ENCODE measurements around the gene AQP4.

AQP4 gene

DNA sequence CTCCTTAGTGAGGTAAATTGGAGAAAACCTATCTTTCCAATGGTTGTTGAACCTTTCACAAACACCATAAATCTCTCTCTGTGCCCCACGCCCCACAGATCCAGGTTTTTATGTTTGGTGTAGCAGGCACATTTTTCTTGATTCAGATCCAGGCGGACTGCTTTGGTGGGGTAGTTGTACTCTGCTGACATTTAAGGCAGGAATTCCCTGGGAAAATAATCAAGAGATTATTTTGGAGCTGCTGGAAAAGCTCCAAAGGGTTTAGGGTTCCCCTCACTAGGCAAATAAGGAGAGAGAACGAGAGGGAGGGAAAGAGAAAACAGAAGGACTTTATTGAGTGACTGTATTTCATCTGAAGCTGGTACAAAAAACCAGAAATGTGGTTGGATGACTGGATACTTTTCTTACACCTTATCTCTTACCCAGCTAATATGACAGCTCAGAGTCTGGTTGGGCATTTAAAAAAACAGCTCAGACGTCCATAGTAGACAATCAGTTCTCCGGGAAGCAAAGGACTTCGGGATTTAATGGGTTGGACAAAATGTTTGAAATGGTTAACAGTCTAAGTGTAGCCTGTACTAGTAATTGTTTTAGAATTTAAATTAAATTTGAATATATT is 3.6 kb upstream of the AQP4 start:
- H3K9me3 ChIP-seq (ENCODE audit: control insufficient read depth, low read length) = no peaks in the 10 kb centered on the region
- H3K27me3 ChIP-seq (ENCODE audit: control insufficient read depth, insufficient read depth, low read length) = peaks cover 6% of the 10 kb centered on the region
- no peaks in the 10 kb centered on the region for H3K36me3 ChIP-seq (ENCODE audit: control insufficient read depth, insufficient read depth, low read length)
- H3K9ac ChIP-seq (ENCODE audit: low read length) = no peak overlapping the region
- no peak overlapping the region for H3K4me3 ChIP-seq (ENCODE audit: low read length)
- no peaks in the 10 kb centered on the region for H3K4me1 ChIP-seq (ENCODE audit: control insufficient read depth, insufficient read depth, low read length)

GRCh38 chr18:26867471-26867870 is 2.0 kb upstream of the AQP4 start:
- H3K36me3 ChIP-seq (ENCODE audit: control insufficient read depth, insufficient read depth, low read length) = no peaks in the 10 kb centered on the region
- no peak overlapping the region for H3K9ac ChIP-seq (ENCODE audit: low read length)
- no peaks in the 10 kb centered on the region for H3K4me1 ChIP-seq (ENCODE audit: control insufficient read depth, insufficient read depth, low read length)

DNA sequence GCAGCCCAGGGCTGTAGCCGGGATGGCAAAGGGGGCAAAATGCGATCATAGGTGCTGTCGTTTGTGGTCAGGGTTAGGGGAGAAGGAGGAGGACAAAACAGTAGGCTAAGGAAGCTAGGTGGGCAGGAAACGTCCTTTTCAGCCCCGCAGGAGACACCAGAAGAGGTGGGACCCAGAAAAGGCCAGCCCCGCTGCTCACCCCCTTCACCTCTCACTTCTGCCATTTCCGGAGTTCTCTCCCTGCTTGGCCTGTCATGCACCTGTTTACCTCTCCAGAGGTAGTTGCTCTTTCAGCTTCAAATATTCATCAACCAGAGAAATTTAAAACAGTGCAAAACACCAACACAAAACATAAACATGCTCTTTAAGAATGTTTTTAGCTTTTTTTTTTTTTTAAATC is 849 bp downstream of the AQP4 start:
- H3K4me3 ChIP-seq (ENCODE audit: low read length) = no peak overlapping the region
- H3K27me3 ChIP-seq (ENCODE audit: control insufficient read depth, insufficient read depth, low read length) = peaks cover 20% of the 10 kb centered on the region
- no peaks in the 10 kb centered on the region for H3K36me3 ChIP-seq (ENCODE audit: control insufficient read depth, insufficient read depth, low read length)
- no peaks in the 10 kb centered on the region for H3K4me1 ChIP-seq (ENCODE audit: control insufficient read depth, insufficient read depth, low read length)
- no peaks in the 10 kb centered on the region for H3K9me3 ChIP-seq (ENCODE audit: control insufficient read depth, low read length)
- H3K9ac ChIP-seq (ENCODE audit: low read length) = no peak overlapping the region

More at GRCh38 chr18:26867471-26867870, 2.0 kb upstream of the AQP4 start:
- Histone ChIP-seq H3K4me3 (ENCODE audit: low read length) (no peak overlapping the region), H3K27me3 (ENCODE audit: control insufficient read depth, insufficient read depth, low read length) (peaks cover 15% of the 10 kb centered on the region), H3K9me3 (ENCODE audit: control insufficient read depth, low read length) (no peaks in the 10 kb centered on the region)

GRCh38 chr18:26863921-26864497 is 1.5 kb downstream of the AQP4 start:
- Histone ChIP-seq H3K4me3 (ENCODE audit: low read length) (no peak overlapping the region), H3K9me3 (ENCODE audit: control insufficient read depth, low read length) (no peaks in the 10 kb centered on the region), H3K27me3 (ENCODE audit: control insufficient read depth, insufficient read depth, low read length) (peaks cover 20% of the 10 kb centered on the region), H3K9ac (ENCODE audit: low read length) (no peak overlapping the region), H3K36me3 (ENCODE audit: control insufficient read depth, insufficient read depth, low read length) (no peaks in the 10 kb centered on the region), H3K4me1 (ENCODE audit: control insufficient read depth, insufficient read depth, low read length) (no peaks in the 10 kb centered on the region)

- H3K9me3 ChIP-seq (ENCODE audit: control insufficient read depth, low read length) = no peaks in the 10 kb centered on the region
- no peaks in the 10 kb centered on the region for H3K36me3 ChIP-seq (ENCODE audit: control insufficient read depth, insufficient read depth, low read length)
- no peaks in the 10 kb centered on the region for H3K4me1 ChIP-seq (ENCODE audit: control insufficient read depth, insufficient read depth, low read length)
- H3K27me3 ChIP-seq (ENCODE audit: control insufficient read depth, insufficient read depth, low read length) = peaks cover 20% of the 10 kb centered on the region
- no peak overlapping the region for H3K9ac ChIP-seq (ENCODE audit: low read length)
- no peak overlapping the region for H3K4me3 ChIP-seq (ENCODE audit: low read length)
Measured at GRCh38 chr18:26863122-26863879, 2.2 kb downstream of the AQP4 start.

DNA sequence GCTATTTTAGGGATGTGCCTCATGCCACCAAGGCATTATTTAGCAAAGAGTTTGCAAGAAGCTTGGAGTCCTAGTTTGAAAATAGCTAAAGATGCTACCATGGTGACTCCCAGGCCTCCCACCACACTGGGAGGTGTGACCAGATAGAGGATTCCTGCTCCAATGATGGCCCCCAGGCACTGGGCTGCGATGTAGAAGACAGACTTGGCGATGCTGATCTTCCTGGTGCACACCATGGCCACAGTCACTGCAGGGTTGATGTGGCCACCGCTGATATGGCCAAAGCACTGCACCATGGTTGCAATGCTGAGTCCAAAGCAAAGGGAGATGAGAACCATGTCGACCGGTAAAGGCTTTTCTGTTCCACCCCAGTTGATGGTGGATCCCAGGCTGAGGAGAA is 3.4 kb downstream of the AQP4 start:
- H3K4me3 ChIP-seq (ENCODE audit: low read length) = no peak overlapping the region
- no peaks in the 10 kb centered on the region for H3K4me1 ChIP-seq (ENCODE audit: control insufficient read depth, insufficient read depth, low read length)
- no peaks in the 10 kb centered on the region for H3K36me3 ChIP-seq (ENCODE audit: control insufficient read depth, insufficient read depth, low read length)
- no peaks in the 10 kb centered on the region for H3K9me3 ChIP-seq (ENCODE audit: control insufficient read depth, low read length)
- H3K27me3 ChIP-seq (ENCODE audit: control insufficient read depth, insufficient read depth, low read length) = peaks cover 20% of the 10 kb centered on the region
- no peak overlapping the region for H3K9ac ChIP-seq (ENCODE audit: low read length)

- Histone ChIP-seq H3K36me3 (ENCODE audit: control insufficient read depth, insufficient read depth, low read length) (no peaks in the 10 kb centered on the region), H3K4me3 (ENCODE audit: low read length) (no peak overlapping the region), H3K9me3 (ENCODE audit: control insufficient read depth, low read length) (no peaks in the 10 kb centered on the region), H3K4me1 (ENCODE audit: control insufficient read depth, insufficient read depth, low read length) (no peaks in the 10 kb centered on the region), H3K9ac (ENCODE audit: low read length) (no peak overlapping the region), H3K27me3 (ENCODE audit: control insufficient read depth, insufficient read depth, low read length) (no peaks in the 10 kb centered on the region)
Measured at GRCh38 chr18:26854292-26854881, 11.1 kb downstream of the AQP4 start.

DNA sequence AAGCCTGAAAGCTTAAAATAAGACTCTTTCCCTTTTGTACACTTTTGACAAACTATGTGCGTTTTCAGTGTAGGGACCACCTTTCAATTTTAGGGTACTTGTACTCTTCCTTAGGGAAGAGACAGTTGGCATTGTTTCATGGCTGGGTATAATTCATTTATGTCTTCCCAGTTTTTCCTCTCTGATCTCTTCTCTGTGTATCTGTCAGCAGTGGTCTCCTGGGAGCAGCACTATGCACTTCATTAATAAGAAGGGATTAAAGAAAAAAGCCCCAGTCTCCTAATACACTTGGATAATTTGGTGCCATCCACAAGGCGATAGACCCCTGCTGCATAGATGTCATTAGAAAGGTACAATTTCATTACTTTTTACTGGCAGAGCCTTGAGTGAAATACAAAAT is 12.1 kb downstream of the AQP4 start:
- Histone ChIP-seq H3K27me3 (ENCODE audit: control insufficient read depth, insufficient read depth, low read length) (no peaks in the 10 kb centered on the region), H3K9me3 (ENCODE audit: control insufficient read depth, low read length) (no peaks in the 10 kb centered on the region), H3K4me3 (ENCODE audit: low read length) (no peak overlapping the region), H3K36me3 (ENCODE audit: control insufficient read depth, insufficient read depth, low read length) (no peaks in the 10 kb centered on the region), H3K9ac (ENCODE audit: low read length) (no peak overlapping the region), H3K4me1 (ENCODE audit: control insufficient read depth, insufficient read depth, low read length) (no peaks in the 10 kb centered on the region)

DNA sequence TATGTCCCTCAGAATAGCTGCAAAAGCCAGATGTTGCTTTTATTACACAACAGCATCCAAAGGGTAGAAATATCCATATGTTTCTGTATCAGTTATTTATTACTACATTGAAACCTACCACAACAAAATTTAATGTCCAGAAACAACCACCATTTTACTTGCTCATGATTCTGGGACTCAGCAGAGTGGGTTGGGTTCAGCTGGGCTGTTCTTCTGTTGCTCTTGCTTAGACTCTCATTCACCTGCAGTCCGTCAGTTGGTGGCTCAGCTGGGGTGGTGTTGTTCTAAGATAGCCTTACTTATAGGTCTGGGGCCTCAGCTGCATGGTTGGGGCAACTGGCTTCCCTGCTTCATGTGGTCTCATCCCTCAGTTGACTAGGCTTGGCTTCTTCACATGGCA is 21.7 kb downstream of the AQP4 start:
- Histone ChIP-seq H3K9ac (ENCODE audit: low read length) (no peak overlapping the region), H3K9me3 (ENCODE audit: control insufficient read depth, low read length) (peaks cover 4% of the 10 kb centered on the region), H3K4me3 (ENCODE audit: low read length) (no peak overlapping the region), H3K36me3 (ENCODE audit: control insufficient read depth, insufficient read depth, low read length) (no peaks in the 10 kb centered on the region), H3K27me3 (ENCODE audit: control insufficient read depth, insufficient read depth, low read length) (no peaks in the 10 kb centered on the region), H3K4me1 (ENCODE audit: control insufficient read depth, insufficient read depth, low read length) (no peaks in the 10 kb centered on the region)

- Histone ChIP-seq H3K36me3 (ENCODE audit: control insufficient read depth, insufficient read depth, low read length) (no peaks in the 10 kb centered on the region), H3K27me3 (ENCODE audit: control insufficient read depth, insufficient read depth, low read length) (no peaks in the 10 kb centered on the region), H3K9ac (ENCODE audit: low read length) (no peak overlapping the region), H3K4me1 (ENCODE audit: control insufficient read depth, insufficient read depth, low read length) (no peaks in the 10 kb centered on the region), H3K9me3 (ENCODE audit: control insufficient read depth, low read length) (peaks cover 4% of the 10 kb centered on the region), H3K4me3 (ENCODE audit: low read length) (no peak overlapping the region)
Measured at GRCh38 chr18:26840965-26841364, 24.5 kb downstream of the AQP4 start.

DNA sequence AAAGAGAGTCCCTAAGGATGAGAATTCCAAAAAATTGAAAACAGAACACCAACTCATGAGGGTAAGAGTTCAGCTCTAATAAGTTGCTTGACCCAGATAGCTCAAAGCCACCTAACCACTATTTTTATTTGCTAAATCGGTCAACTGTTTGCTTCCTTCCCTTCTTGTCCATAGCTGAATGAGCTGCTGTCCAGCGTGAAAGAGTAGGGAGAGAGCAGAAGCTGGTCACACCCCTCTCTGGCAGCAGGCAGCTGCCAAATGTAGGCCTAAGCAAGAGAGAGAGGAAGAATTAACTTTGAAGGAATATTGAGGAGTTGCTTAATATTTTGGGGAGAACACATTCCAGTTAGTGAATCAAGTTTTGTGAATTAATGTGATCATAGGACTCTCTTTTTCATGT is 25.9 kb downstream of the AQP4 start:
- Histone ChIP-seq H3K4me3 (ENCODE audit: low read length) (no peak overlapping the region), H3K9me3 (ENCODE audit: control insufficient read depth, low read length) (peaks cover 4% of the 10 kb centered on the region), H3K27me3 (ENCODE audit: control insufficient read depth, insufficient read depth, low read length) (no peaks in the 10 kb centered on the region), H3K36me3 (ENCODE audit: control insufficient read depth, insufficient read depth, low read length) (no peaks in the 10 kb centered on the region), H3K9ac (ENCODE audit: low read length) (no peak overlapping the region), H3K4me1 (ENCODE audit: control insufficient read depth, insufficient read depth, low read length) (no peaks in the 10 kb centered on the region)

- Histone ChIP-seq H3K4me1 (ENCODE audit: control insufficient read depth, insufficient read depth, low read length) (no peaks in the 10 kb centered on the region), H3K9me3 (ENCODE audit: control insufficient read depth, low read length) (no peaks in the 10 kb centered on the region), H3K27me3 (ENCODE audit: control insufficient read depth, insufficient read depth, low read length) (no peaks in the 10 kb centered on the region), H3K4me3 (ENCODE audit: low read length) (no peak overlapping the region), H3K36me3 (ENCODE audit: control insufficient read depth, insufficient read depth, low read length) (no peaks in the 10 kb centered on the region), H3K9ac (ENCODE audit: low read length) (no peak overlapping the region)
Measured at GRCh38 chr18:26832302-26832701, 33.2 kb downstream of the AQP4 start.

All from mucosa of stomach (tissue), 1 donor.